HG02840 (cell line): ENCODE results near the gene BOD1L2.

Experiments
- ATAC-seq: cut with Tn5 transposase; IDR thresholded peaks from one replicate; pipeline ENCODE4 v1.9.1; 2021; ENCODE audit warnings: mild to moderate bottlenecking, moderate library complexity, moderate number of reproducible peaks; ENCODE audit not compliant: unreplicated experiment, low FRiP score

BOD1L2 gene

DNA sequence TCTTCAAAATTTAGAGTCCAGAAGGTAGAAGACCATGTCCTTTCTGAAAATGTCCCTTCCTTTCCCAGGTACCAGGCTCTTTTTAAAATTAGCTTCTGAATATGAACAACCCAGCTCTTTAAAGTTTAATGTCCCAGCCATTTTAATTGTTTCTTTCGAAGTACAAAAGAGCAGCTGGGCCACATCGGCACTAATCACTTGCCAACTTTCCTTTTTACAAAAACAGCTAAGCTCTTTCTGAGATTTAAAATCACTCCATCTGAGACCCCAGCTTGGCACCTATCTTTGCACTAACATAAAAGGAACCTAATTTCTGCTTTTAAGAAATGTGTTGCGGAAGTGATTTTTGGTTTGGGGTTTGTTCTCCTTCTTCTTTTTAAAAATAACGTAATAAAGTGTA lies 2.6 kb downstream of the BOD1L2 start:
- ATAC-seq: no peak

DNA sequence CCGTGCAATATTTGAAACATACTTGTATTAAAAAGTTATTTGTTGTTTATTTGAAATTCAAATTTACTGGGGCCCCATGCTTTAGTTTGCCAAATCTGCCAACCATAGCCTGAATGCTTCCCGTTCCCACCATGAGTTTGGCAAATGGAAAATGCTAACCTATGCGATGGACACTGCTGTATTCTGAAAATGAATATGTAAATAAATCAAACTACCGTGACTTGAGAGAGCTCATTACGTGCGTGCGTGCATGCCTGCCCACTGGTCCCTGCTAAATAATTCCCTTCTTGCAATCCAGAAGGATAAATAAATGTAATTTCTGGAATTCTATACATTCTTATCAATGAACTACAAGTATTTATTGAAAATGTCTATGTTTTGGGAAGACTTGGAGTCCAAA lies 3.2 kb downstream of the BOD1L2 start:
- no peak for ATAC-seq

DNA sequence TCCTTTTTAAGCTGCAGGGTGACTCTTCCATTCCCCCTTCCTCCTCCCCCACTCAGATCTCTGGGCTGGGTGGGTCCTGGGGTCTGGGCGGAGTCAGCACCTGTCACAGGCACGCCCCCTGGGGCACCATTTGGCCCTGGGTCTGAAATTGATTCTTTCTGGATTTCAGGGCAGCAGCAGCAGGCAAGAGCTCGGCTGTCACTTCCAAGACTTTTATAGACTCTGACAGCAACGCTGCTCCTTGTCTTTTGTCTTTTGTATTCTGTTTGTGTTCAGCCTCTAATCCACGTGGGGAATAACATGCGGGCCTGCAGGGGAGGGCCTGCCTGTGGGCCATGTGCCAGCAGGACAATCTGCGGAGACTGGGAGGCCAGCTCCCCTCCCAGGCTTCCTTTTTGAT lies 3.9 kb downstream of the BOD1L2 start:
- no peak for ATAC-seq

DNA sequence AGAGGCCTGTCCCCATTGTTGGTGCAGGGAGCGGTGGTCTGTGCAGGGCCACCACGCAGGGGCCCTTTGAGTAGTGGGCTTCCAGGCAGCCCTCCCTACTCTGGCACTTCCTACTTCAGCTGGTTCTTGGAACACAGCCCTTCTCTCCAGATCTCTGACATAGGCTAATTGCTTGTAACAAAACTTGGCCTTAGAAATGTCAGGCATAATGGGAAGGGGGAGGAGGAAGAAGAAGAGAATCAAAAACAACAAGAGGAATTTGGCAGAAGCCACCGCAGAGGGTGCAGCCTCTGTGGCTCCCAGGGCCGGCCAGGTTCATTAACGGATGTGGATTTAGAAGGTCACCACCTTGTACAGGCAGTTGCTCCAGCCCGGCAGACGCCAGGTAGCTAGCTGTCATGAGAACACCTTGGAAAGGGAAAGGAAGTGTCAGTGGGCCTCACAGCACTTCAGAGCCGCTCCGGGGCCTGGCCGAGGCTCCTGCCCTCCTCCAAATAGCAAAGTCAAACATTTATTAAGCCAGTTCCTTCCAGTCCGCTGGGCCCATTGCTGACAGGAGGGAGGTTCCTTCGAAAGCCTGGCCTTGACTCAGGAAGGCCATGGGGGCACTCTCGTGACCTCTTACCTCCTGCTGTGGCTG lies 7.4 kb downstream of the BOD1L2 start:
- ATAC-seq: no peak

DNA sequence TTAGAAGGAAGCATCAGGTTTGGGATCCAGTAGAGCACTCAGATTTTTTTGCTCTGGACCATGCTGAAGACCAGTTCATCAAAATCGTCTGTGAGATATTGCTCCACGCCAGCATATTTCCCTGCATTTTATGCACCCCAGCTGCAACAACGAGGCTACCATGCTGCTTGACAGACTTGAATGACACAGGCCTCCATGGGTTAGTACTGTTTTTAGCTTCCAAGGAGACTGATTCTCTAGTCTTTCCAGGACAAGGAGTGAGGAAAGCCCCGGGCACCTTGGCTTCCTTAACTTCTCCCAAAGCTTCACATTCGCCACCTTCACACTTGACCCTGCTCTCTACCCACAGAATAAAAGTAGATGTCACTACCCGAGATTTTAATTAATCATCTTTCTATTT lies 17.5 kb downstream of the BOD1L2 start:
- no peak for ATAC-seq

DNA sequence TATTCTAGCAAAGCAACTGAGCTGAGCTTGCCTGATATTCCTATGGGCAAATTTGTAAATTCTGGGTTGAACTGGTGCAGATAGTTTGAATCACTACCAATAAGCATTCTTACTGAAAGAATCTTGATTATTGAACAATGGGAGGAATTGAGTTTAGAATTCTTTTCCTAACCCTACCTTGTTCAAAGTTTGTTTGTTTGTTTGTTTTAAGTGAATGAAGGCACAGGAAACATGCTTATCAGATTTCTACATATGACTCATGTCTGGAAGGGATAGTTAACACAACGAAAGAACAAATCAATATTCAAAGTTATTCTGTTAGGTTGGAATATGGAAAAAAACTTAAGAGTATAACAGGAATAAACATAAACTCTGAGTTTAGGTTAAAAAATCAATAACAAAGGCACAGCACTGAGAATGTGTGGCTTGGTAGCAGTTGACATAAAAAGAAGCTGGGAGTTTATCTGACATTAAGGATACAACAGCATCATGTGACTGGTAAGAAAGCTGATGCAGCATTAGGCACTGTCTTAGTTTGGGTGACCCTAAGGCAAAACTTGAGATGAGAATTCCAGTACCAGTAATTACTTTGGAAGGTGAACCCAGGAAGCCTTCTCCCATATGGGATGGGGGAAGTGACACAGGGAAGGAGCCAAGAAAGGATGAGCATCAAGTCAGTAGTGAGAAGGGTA lies 20.9 kb downstream of the BOD1L2 start:
- ATAC-seq: no peak

DNA sequence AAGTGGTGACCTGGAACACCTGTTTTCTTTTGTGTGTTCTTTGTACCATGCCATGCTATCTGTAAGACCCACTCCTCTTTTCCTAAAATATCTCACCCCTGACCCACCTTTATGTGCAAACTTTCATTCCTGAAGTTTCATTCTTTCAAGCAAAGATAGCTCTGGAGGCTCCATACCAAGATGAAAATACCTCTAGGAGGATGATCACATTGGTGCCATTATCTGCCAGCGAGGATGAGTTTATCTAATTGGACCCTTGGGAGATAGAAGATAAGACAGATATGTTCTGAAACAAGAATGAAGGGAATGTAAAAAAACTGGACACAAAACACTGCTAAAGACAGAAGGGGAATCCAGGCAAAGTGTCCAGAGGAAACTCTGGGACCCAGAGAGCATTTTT lies 24.1 kb downstream of the BOD1L2 start:
- no peak for ATAC-seq

DNA sequence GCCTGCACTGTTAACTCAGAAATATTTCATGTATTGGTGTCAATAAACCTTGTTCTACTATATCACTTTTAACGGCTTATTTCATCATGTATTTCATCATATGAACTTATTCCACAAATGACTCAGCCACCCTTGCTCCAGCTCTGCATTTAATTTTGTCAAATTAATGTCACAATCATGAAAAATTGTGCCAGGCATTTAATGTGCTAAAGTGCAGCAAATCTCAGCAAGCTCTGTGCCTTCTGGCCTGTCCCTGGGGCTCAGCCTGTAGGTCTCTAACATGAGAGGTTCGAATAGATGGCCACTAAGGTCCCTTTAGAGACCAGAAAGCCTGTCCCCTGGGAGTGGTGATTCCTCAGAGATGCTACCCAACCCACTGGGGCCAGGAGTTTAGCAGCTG lies 28.6 kb downstream of the BOD1L2 start:
- ATAC-seq: no peak

DNA sequence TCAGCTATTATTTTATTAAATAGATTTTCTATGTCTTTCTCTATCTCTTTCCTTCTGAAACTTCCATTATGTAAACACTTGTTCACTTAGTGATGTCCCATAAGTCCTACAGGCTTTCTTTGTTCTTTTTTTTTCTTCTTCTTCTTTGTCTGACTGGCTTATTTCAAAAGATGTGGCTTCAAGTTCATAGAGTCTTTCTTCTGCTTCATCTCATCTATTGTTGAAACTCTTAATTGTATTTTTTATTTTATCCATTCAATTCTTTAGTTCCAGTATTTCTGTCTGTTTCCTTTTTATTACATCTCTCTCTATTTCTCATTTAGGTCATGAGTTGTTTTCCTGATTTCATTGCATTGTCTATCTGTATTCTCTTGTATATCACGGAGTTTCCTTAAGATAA lies 38.5 kb downstream of the BOD1L2 start:
- no peak for ATAC-seq

DNA sequence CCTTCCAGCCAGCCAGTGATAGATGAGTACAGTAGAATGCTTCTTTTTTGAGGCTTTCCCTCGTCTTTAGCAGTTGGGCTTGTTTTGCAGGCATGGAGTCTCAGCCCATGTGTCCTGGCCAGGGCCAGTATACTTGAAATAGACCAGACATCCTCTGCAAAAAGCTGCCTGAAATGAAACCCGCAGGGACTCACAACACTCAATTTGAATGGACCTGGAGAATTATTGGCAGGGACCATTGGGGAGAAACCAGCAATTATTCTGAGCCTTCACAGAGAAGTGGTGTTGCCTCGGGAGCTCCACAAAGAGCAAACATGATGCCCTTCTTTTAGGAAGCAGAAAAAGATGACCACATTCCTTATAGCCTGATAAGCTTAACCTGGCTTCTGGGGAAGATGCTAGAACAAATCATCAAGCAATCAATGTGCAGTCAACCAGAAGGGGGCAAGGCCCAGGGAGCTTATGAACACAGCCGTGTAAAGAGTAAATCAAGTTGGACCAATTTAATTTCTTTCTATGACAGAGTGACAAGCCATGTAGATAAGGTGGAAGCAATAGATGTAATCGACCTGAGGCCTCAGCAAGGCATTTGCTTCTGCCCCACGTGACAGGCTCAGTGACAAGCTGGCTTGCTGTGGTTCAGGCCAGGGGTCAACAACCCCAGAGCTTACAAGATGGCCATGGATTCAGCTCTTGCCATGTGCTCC lies 42.1 kb downstream of the BOD1L2 start:
- no peak for ATAC-seq

DNA sequence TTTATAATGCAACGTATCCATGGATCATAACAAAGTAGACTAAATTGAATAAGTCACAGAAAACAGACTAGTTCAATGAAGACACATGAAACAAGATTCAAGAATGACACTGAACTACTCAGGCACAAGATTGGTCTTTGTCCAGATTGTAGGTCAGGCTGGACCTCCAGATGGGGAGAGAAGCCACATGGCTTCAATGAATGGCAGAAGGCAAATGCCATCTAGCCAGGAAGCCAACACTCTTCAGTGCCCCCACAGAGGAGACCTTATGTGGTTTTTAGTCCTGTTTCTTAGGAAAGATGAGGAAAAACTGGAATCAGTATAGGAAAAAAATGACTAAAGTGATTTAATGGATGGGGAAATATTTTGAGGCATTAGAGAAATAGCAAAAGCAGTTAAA lies 43.1 kb downstream of the BOD1L2 start:
- ATAC-seq: no peak

DNA sequence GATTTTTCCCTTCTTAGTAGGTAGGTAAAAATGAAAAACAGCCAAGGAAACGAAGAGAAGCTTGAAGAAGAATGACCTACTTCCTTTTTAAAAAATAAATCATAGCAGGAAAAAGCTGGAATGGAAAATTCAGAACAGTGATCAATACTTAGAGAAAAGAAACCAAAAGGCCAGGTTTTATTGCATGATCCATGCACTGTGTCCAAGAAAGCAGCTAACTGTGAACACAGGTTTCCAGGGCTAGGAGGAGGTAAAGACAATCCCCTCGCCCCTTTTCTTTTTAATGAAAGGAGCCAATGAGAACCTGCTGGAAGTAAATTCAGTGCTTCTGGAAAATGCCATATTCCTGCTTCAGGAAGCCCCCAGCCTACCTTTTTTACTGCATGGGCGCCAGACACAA lies 47.2 kb downstream of the BOD1L2 start:
- ATAC-seq: no peak

DNA sequence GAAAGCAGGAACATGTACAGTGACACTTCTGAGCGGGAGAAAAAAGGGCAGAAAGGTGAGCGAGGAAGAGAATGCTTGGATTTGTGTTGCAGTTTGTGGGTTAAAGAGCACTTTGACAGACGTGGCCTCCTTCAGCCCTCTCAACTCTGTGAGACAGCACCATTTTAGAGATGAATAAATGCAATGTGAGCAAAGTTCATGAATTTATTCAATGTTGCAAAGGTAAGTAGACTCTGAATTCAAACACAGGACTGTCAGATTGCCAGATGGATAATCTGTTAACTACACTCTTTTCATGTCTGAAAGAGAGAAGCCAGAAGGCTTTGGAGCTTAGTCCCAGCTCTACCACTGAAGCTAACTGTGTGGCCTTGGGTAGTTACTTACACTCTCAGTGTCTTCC lies 47.7 kb downstream of the BOD1L2 start:
- ATAC-seq: no peak

DNA sequence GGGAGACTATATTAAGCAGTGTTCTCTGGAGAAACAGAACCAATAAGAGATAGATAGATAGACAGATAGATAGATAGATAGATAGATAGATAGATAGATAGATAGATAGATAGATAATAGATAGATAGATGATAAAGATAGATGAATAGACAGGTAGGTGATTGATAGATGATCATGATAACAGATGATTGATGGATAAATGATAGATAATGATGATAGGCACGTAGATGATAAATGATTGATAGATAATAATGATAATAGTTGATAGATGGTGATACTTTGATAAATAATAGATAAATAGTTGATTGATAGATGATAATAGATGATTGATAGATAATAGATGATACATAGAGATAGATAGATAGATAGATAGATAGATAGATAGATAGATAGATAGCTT lies 48.5 kb downstream of the BOD1L2 start:
- ATAC-seq: no peak

DNA sequence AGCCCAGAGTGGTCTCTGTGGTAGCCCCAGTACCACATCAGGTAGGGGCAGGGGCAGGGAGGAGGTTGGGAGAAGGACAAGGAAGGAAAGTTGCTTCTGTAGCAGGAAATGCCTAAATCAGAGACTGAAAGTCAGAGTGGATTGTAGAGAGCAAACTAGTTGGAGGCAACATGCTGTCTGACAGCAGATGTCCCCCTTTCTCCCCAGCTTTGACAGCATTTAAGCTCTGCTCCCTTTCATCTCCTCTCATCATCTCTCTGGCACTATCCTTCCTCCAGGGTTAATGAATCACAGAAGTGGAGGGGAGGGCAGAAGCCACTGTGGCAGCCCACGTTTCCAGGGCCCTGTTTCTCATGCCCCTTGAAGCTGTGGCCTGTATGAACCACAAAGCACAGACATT lies 50.4 kb downstream of the BOD1L2 start:
- ATAC-seq: no peak

DNA sequence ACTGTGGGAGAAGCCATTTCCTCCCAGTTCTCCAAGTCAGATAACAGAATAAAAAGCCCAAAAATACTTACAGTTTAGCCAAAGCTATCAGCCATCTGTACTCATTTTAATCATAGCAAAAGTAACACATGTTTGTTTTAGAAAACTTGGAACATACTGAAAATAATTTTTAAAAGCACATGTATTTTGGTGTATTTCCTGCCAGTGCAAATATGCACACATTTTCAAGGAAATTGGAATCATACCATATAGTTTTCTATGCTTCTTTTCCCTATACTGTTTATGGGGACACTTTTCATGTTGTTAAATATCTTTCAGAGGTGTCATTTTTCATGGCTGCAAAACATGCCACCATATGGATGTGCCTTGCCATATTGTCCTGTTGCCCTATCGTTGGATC lies 51.2 kb downstream of the BOD1L2 start:
- ATAC-seq: no peak
